GM23338 (cell line): Measurements from ENCODE around the gene GRIK5.

Experiments used
- CREB1 ChIP-seq: fragments of 250-450 bp; sonication (Bioruptor Pico); IDR thresholded peaks from 2 replicates; pipeline ENCODE4 v1.5.0; 2020; ENCODE audit warnings: low read depth, mild to moderate bottlenecking, moderate library complexity
- EZH2 ChIP-seq: fragments of 200-600 bp; sonication (generic); IDR thresholded peaks from one replicate; pipeline ENCODE4 v1.8.0; 2017; ENCODE audit warnings: antibody characterized with exemption, mild to moderate bottlenecking, low read depth; ENCODE audit not compliant: unreplicated experiment
- EZH2phosphoT487 ChIP-seq: fragments of 200-600 bp; sonication (generic); IDR thresholded peaks from one replicate; pipeline ENCODE4 v1.8.1; 2018; ENCODE audit warnings: antibody characterized with exemption; ENCODE audit not compliant: unreplicated experiment
- JUNB ChIP-seq: IDR thresholded peaks from one replicate; pipeline ENCODE4 v1.6.1; 2016; ENCODE audit warnings: antibody characterized with exemption; ENCODE audit not compliant: unreplicated experiment
- POLR2AphosphoS5 ChIP-seq: IDR thresholded peaks from 2 replicates; pipeline ENCODE4 v1.6.1; 2016; ENCODE audit warnings: antibody characterized with exemption, low read depth
- STAT1 ChIP-seq: IDR thresholded peaks from one replicate; pipeline ENCODE4 v1.6.1; 2016; ENCODE audit warnings: antibody characterized with exemption; ENCODE audit not compliant: unreplicated experiment
- TF ChIP-seq, protein P1 (sequence below), 2 experiments: fragments of 200-600 bp in 1 of 2; sonication (generic) in 1 of 2; conservative IDR thresholded peaks; 2 replicates each; pipeline versions ENCODE4 v1.5.1 to v1.6.1; 2016 to 2017; ENCODE audit warnings: antibody characterized with exemption in 2 of 2, low read depth in 2 of 2, mild to moderate bottlenecking in 2 of 2, moderate library complexity in 1 of 2
- TF ChIP-seq, protein P2 (sequence below): IDR thresholded peaks from one replicate; pipeline ENCODE4 v1.6.1; 2018; ENCODE audit warnings: antibody characterized with exemption; ENCODE audit not compliant: unreplicated experiment
- TF ChIP-seq, protein P3 (sequence below): fragments of 250-450 bp; sonication (Bioruptor Pico); IDR thresholded peaks from 2 replicates; pipeline ENCODE4 v1.5.0; 2020; ENCODE audit warnings: mild to moderate bottlenecking, moderate library complexity
- TF ChIP-seq, protein P4 (sequence below): IDR thresholded peaks from 2 replicates; pipeline ENCODE4 v1.6.1; 2016; ENCODE audit warnings: antibody characterized with exemption

DNA sequence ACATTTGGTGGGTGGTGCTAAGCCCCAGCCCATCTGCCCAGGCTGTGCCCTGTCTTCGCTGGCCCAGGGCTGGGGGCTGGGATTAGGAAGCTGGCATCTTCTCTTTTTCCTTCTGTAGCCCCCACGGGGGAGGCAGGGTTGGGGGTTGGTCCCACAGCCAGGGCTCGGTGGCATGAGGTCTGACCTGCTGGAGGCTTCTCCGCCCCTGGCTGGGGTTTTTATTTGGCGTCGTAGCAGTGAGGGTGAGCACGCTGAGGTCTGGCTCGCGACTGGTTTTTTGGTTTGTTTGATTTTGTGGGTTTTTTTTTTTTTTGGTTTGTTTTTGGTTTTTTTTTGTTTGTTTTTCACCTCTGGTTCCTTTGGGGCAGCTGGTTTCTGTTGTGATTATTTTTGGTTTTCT lies 20.7 kb upstream of the GRIK5 start:
- TF ChIP-seq POLR2AphosphoS5: no peak
- TF ChIP-seq, protein P1, sequence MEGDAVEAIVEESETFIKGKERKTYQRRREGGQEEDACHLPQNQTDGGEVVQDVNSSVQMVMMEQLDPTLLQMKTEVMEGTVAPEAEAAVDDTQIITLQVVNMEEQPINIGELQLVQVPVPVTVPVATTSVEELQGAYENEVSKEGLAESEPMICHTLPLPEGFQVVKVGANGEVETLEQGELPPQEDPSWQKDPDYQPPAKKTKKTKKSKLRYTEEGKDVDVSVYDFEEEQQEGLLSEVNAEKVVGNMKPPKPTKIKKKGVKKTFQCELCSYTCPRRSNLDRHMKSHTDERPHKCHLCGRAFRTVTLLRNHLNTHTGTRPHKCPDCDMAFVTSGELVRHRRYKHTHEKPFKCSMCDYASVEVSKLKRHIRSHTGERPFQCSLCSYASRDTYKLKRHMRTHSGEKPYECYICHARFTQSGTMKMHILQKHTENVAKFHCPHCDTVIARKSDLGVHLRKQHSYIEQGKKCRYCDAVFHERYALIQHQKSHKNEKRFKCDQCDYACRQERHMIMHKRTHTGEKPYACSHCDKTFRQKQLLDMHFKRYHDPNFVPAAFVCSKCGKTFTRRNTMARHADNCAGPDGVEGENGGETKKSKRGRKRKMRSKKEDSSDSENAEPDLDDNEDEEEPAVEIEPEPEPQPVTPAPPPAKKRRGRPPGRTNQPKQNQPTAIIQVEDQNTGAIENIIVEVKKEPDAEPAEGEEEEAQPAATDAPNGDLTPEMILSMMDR (conservative IDR thresholded peaks at IDR 0.05; ENCODE audit: low read depth in 2 of 2): no peak
- TF ChIP-seq EZH2: no peak
- no peak for TF ChIP-seq EZH2phosphoT487
- TF ChIP-seq, protein P2, sequence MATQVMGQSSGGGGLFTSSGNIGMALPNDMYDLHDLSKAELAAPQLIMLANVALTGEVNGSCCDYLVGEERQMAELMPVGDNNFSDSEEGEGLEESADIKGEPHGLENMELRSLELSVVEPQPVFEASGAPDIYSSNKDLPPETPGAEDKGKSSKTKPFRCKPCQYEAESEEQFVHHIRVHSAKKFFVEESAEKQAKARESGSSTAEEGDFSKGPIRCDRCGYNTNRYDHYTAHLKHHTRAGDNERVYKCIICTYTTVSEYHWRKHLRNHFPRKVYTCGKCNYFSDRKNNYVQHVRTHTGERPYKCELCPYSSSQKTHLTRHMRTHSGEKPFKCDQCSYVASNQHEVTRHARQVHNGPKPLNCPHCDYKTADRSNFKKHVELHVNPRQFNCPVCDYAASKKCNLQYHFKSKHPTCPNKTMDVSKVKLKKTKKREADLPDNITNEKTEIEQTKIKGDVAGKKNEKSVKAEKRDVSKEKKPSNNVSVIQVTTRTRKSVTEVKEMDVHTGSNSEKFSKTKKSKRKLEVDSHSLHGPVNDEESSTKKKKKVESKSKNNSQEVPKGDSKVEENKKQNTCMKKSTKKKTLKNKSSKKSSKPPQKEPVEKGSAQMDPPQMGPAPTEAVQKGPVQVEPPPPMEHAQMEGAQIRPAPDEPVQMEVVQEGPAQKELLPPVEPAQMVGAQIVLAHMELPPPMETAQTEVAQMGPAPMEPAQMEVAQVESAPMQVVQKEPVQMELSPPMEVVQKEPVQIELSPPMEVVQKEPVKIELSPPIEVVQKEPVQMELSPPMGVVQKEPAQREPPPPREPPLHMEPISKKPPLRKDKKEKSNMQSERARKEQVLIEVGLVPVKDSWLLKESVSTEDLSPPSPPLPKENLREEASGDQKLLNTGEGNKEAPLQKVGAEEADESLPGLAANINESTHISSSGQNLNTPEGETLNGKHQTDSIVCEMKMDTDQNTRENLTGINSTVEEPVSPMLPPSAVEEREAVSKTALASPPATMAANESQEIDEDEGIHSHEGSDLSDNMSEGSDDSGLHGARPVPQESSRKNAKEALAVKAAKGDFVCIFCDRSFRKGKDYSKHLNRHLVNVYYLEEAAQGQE: no peak
- no peak for TF ChIP-seq CREB1 (CRISPR knock-in tag)
- no peak for TF ChIP-seq JUNB
- TF ChIP-seq, protein P3, sequence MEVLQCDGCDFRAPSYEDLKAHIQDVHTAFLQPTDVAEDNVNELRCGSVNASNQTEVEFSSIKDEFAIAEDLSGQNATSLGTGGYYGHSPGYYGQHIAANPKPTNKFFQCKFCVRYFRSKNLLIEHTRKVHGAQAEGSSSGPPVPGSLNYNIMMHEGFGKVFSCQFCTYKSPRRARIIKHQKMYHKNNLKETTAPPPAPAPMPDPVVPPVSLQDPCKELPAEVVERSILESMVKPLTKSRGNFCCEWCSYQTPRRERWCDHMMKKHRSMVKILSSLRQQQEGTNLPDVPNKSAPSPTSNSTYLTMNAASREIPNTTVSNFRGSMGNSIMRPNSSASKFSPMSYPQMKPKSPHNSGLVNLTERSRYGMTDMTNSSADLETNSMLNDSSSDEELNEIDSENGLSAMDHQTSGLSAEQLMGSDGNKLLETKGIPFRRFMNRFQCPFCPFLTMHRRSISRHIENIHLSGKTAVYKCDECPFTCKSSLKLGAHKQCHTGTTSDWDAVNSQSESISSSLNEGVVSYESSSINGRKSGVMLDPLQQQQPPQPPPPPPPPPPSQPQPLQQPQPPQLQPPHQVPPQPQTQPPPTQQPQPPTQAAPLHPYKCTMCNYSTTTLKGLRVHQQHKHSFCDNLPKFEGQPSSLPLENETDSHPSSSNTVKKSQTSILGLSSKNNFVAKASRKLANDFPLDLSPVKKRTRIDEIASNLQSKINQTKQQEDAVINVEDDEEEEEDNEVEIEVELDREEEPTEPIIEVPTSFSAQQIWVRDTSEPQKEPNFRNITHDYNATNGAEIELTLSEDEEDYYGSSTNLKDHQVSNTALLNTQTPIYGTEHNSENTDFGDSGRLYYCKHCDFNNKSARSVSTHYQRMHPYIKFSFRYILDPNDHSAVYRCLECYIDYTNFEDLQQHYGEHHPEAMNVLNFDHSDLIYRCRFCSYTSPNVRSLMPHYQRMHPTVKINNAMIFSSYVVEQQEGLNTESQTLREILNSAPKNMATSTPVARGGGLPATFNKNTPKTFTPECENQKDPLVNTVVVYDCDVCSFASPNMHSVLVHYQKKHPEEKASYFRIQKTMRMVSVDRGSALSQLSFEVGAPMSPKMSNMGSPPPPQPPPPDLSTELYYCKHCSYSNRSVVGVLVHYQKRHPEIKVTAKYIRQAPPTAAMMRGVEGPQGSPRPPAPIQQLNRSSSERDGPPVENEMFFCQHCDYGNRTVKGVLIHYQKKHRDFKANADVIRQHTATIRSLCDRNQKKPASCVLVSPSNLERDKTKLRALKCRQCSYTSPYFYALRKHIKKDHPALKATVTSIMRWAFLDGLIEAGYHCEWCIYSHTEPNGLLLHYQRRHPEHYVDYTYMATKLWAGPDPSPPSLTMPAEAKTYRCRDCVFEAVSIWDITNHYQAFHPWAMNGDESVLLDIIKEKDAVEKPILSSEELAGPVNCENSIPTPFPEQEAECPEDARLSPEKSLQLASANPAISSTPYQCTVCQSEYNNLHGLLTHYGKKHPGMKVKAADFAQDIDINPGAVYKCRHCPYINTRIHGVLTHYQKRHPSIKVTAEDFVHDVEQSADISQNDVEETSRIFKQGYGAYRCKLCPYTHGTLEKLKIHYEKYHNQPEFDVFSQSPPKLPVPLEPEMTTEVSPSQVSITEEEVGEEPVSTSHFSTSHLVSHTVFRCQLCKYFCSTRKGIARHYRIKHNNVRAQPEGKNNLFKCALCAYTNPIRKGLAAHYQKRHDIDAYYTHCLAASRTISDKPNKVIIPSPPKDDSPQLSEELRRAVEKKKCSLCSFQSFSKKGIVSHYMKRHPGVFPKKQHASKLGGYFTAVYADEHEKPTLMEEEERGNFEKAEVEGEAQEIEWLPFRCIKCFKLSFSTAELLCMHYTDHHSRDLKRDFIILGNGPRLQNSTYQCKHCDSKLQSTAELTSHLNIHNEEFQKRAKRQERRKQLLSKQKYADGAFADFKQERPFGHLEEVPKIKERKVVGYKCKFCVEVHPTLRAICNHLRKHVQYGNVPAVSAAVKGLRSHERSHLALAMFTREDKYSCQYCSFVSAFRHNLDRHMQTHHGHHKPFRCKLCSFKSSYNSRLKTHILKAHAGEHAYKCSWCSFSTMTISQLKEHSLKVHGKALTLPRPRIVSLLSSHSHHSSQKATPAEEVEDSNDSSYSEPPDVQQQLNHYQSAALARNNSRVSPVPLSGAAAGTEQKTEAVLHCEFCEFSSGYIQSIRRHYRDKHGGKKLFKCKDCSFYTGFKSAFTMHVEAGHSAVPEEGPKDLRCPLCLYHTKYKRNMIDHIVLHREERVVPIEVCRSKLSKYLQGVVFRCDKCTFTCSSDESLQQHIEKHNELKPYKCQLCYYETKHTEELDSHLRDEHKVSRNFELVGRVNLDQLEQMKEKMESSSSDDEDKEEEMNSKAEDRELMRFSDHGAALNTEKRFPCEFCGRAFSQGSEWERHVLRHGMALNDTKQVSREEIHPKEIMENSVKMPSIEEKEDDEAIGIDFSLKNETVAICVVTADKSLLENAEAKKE (CRISPR knock-in tag): no peak
- no peak for TF ChIP-seq STAT1
- TF ChIP-seq, protein P4, sequence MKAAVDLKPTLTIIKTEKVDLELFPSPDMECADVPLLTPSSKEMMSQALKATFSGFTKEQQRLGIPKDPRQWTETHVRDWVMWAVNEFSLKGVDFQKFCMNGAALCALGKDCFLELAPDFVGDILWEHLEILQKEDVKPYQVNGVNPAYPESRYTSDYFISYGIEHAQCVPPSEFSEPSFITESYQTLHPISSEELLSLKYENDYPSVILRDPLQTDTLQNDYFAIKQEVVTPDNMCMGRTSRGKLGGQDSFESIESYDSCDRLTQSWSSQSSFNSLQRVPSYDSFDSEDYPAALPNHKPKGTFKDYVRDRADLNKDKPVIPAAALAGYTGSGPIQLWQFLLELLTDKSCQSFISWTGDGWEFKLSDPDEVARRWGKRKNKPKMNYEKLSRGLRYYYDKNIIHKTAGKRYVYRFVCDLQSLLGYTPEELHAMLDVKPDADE: no peak
